DOHH2 (cell line): ENCODE measurements around the gene TYMP.

Experiments
- CTCF ChIP-seq: fragments of 200-600 bp; sonication (generic); IDR thresholded peaks from one replicate; pipeline ENCODE4 v1.5.1; 2014; ENCODE audit warnings: antibody characterized with exemption, mild to moderate bottlenecking, low read depth, low read length; ENCODE audit not compliant: poor library complexity, severe bottlenecking
- EZH2phosphoT487 ChIP-seq: fragments of 200-600 bp; sonication (generic); IDR thresholded peaks from 2 replicates; pipeline ENCODE4 v1.6.1; 2017; ENCODE audit warnings: borderline replicate concordance, mild to moderate bottlenecking, antibody characterized with exemption, low read length, moderate library complexity, mixed read lengths

GRCh38 chr22:50497093-50497492, 32.7 kb downstream of the TYMP start:
- TF ChIP-seq CTCF (no peak), EZH2phosphoT487 (no peak)
